ENCODE results near the gene SLC25A29.

DNA sequence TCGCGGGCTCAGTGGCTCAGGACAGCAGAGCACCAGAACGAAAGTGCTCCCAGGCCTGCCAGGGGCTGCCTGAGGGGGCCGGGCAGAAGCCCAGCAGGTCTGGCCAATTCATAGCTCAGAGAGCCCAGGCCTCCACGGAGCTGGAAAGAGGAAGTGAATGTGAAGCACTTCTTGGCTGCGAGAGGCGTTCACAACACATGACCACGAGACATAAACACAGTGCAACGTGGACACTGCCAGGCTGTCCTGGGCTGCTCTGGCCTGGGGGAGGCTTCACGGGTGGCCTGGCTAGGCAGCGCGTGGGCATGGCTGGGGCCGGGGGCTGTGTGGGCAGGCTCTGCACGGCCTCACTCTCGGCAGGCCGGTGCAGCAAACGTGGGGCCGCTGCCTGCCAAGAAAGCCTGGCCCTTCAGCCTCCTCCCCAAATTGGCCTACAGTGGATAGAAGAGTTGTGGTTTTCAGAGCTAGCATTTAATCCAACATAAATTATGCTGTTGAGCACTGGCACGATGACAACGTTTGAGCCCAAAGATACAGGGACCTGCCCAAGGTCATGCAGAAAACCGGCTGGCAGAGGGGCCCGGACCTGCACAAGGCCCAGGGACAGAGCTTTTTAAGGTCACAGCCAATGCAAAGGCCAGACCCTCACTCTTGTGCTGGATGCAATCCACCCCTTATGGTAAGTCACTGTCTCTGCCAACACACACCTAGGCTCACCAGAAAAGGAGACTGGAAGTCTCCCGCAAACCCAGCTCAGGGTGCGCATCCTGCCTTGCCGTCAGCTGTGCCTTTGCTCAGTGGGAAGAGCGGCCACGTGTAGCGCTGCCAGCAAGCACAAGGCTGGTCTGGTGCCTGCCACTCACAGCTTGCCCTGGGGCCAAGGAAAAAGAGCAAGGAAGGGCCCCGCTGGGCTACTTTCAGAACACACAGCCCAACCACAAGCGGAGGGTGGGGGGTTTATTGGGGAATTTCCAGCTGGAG, 8.6 kb downstream of the SLC25A29 start:
- TF ChIP-seq, protein P1, sequence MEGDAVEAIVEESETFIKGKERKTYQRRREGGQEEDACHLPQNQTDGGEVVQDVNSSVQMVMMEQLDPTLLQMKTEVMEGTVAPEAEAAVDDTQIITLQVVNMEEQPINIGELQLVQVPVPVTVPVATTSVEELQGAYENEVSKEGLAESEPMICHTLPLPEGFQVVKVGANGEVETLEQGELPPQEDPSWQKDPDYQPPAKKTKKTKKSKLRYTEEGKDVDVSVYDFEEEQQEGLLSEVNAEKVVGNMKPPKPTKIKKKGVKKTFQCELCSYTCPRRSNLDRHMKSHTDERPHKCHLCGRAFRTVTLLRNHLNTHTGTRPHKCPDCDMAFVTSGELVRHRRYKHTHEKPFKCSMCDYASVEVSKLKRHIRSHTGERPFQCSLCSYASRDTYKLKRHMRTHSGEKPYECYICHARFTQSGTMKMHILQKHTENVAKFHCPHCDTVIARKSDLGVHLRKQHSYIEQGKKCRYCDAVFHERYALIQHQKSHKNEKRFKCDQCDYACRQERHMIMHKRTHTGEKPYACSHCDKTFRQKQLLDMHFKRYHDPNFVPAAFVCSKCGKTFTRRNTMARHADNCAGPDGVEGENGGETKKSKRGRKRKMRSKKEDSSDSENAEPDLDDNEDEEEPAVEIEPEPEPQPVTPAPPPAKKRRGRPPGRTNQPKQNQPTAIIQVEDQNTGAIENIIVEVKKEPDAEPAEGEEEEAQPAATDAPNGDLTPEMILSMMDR (IDR thresholded peaks at IDR 0.05; ENCODE audit: low read depth, low read length), result no peak
- TF ChIP-seq POLR2A (IDR thresholded peaks at IDR 0.05; ENCODE audit: extremely low read depth, insufficient read length), result no peak
- TF ChIP-seq, protein P2, sequence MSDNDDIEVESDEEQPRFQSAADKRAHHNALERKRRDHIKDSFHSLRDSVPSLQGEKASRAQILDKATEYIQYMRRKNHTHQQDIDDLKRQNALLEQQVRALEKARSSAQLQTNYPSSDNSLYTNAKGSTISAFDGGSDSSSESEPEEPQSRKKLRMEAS (IDR thresholded peaks at IDR 0.05; ENCODE audit: low read depth, low read length), result peak; percentile 95
